GM23338 (cell line): ENCODE data around the gene FGF22.

ENCODE experiments used
- CTCF ChIP-seq, 2 experiments: fragments of 200-600 bp in 1 of 2; sonication (generic) in 1 of 2; conservative IDR thresholded peaks; 2 replicates each; pipeline versions ENCODE4 v1.5.1 to v1.6.1; 2016 to 2017; ENCODE audit warnings: antibody characterized with exemption in 2 of 2, low read depth in 2 of 2, mild to moderate bottlenecking in 2 of 2, moderate library complexity in 1 of 2
- EZH2phosphoT487 ChIP-seq: fragments of 200-600 bp; sonication (generic); IDR thresholded peaks from one replicate; pipeline ENCODE4 v1.8.1; 2018; ENCODE audit warnings: antibody characterized with exemption; ENCODE audit not compliant: unreplicated experiment

DNA sequence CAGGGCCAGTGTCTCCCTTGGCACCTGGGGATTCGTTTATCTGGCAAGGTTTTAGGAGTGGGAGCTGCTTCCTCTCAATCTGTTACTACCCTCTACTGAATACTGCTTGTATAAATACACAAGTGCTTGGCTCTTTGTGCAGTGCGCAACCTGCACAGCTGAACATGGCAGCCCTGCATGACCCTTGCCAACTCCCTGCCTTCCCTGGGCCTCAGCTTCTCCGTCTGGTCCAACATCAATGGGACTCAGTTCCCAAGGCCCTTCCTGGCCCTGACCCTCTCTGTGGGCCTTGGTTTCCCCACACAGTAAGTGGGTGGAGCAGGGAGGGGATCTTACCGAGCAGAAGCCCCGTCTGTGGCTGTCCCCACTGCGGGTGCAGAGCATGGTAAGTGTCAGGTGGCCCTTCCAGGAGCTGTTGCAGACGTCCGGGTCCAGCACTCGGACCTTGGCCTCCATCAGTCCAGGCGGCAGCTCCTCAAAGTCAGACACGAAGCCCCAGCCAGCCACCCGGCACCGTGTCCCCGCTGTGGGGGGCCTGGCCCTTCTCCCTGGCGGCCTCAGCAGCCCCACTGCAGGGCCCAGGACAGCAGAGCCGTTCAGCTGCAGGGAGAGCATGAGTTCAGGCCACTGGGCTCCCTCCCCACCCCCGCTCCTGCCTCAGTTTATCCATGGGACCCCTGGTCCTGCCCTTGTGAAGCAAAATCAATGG, 47.1 kb downstream of the FGF22 start:
- no peak for TF ChIP-seq CTCF (conservative IDR thresholded peaks at IDR 0.05; ENCODE audit: low read depth in 2 of 2)
- no peak for TF ChIP-seq EZH2phosphoT487
